ENCODE measurements around the gene FPR2.
"Not testable (repeated sequence)": the region's sequence is repeated elsewhere in the genome, so short reads cannot be mapped to it uniquely, and the experiment has no call there.

The FPR2 gene

GRCh38 chr19:51729781-51730180 is 31.2 kb upstream of the FPR2 start:
- no peak for TF ChIP-seq CTCF (IDR thresholded peaks at IDR 0.05)
- Histone ChIP-seq H3K4me3 (no peak overlapping the region), H3K27ac (no peak overlapping the region)
- DNase-seq (ENCODE audit: low spot score): no peak

- TF ChIP-seq CTCF (IDR thresholded peaks at IDR 0.05): no peak
- DNase-seq (ENCODE audit: low spot score): no peak
- H3K4me3 ChIP-seq: no peak overlapping the region
- H3K27ac ChIP-seq: no peak overlapping the region
Measured at GRCh38 chr19:51733742-51734522, 27.0 kb upstream of the FPR2 start.

- no peak for TF ChIP-seq CTCF (IDR thresholded peaks at IDR 0.05)
- no peak overlapping the region for H3K4me3 ChIP-seq
- no peak overlapping the region for H3K27ac ChIP-seq
- no peak for DNase-seq (ENCODE audit: low spot score)
Measured at GRCh38 chr19:51735759-51736449, 25.1 kb upstream of the FPR2 start.

- no peak for DNase-seq (ENCODE audit: low spot score)
- no peak overlapping the region for H3K27ac ChIP-seq
- no peak for TF ChIP-seq CTCF (IDR thresholded peaks at IDR 0.05)
- no peak overlapping the region for H3K4me3 ChIP-seq
Measured at GRCh38 chr19:51737389-51737788, 23.6 kb upstream of the FPR2 start.

- Histone ChIP-seq H3K4me3 (no peak overlapping the region), H3K27ac (no peak overlapping the region)
- no peak for TF ChIP-seq CTCF (IDR thresholded peaks at IDR 0.05)
- DNase-seq (ENCODE audit: low spot score): no peak
Measured at GRCh38 chr19:51737924-51738323, 23.1 kb upstream of the FPR2 start.

GRCh38 chr19:51738523-51738922 is 22.5 kb upstream of the FPR2 start:
- DNase-seq (ENCODE audit: low spot score); H3K4me3 ChIP-seq; H3K27ac ChIP-seq: not testable (repeated sequence)

GRCh38 chr19:51739466-51740213 is 21.3 kb upstream of the FPR2 start:
- DNase-seq (ENCODE audit: low spot score): no peak

More at GRCh38 chr19:51739466-51740213, 21.3 kb upstream of the FPR2 start:
- Histone ChIP-seq H3K27ac (no peak overlapping the region), H3K4me3 (no peak overlapping the region)
- no peak for TF ChIP-seq CTCF (IDR thresholded peaks at IDR 0.05)
